LNCaP clone FGC (cell line): ENCODE data around the gene POLR2L.

Experiments used
- DNase-seq: peaks from one replicate; pipeline ENCODE4 v3.0.0-alpha.2; 2011; ENCODE audit warnings: low read depth
- H3K4me3 ChIP-seq: 2 replicates; pipeline ENCODE4 v1.5.1; 2011; ENCODE audit warnings: mild to moderate bottlenecking, low read depth, low read length, control low read depth
- TF ChIP-seq, protein P1 (sequence below): IDR thresholded peaks from 2 replicates; pipeline ENCODE4 v1.5.1; 2012; ENCODE audit warnings: mild to moderate bottlenecking; ENCODE audit not compliant: control insufficient read depth, insufficient read depth; ENCODE audit errors: extremely low read depth

Gene POLR2L

DNA sequence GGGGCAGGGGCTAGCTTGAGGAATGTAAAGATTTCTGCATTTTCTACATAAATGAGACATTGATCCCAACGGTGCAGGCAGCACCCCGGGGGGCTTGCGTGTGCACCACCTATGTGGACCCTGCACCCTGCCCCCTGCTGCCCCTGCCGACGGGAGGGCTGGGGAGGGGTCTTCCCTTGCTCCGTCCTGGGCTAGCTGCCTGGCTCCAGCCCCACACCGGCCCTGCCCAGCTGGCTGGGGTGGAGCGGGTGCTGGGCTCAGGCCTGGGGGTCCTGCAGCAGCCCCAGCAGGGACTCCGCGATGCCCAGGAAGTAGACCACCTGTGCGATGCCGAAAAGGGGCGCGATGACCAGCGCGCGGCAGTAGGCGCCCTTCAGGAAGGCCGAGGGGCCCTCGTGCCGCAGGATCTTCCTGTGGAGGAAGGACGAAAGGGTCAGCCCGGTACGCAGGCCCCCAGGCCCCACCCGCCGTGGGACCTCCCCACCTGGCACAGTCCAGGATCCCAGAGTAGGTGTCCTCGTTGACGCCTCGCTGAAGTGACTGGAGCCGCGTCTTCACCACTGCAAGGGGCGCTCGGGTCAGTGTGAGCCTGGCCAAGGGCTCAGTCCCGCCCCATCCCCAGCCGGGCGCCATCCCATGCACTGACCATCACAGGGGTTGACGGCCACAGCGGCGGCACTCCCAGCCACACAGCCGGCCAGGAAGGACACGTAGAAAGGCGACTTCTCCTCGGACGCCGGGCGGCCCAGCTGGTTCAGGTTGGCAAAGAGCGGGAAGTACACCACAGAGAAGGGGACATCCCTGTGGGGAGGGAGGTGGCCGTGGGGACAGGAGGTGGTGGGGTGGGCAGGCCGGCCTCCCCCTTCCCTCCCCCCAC lies 50.4 kb downstream of the POLR2L start:
- DNase-seq, result no peak
- TF ChIP-seq, protein P1, sequence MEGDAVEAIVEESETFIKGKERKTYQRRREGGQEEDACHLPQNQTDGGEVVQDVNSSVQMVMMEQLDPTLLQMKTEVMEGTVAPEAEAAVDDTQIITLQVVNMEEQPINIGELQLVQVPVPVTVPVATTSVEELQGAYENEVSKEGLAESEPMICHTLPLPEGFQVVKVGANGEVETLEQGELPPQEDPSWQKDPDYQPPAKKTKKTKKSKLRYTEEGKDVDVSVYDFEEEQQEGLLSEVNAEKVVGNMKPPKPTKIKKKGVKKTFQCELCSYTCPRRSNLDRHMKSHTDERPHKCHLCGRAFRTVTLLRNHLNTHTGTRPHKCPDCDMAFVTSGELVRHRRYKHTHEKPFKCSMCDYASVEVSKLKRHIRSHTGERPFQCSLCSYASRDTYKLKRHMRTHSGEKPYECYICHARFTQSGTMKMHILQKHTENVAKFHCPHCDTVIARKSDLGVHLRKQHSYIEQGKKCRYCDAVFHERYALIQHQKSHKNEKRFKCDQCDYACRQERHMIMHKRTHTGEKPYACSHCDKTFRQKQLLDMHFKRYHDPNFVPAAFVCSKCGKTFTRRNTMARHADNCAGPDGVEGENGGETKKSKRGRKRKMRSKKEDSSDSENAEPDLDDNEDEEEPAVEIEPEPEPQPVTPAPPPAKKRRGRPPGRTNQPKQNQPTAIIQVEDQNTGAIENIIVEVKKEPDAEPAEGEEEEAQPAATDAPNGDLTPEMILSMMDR, result no peak
- no peak overlapping the region for H3K4me3 ChIP-seq

DNA sequence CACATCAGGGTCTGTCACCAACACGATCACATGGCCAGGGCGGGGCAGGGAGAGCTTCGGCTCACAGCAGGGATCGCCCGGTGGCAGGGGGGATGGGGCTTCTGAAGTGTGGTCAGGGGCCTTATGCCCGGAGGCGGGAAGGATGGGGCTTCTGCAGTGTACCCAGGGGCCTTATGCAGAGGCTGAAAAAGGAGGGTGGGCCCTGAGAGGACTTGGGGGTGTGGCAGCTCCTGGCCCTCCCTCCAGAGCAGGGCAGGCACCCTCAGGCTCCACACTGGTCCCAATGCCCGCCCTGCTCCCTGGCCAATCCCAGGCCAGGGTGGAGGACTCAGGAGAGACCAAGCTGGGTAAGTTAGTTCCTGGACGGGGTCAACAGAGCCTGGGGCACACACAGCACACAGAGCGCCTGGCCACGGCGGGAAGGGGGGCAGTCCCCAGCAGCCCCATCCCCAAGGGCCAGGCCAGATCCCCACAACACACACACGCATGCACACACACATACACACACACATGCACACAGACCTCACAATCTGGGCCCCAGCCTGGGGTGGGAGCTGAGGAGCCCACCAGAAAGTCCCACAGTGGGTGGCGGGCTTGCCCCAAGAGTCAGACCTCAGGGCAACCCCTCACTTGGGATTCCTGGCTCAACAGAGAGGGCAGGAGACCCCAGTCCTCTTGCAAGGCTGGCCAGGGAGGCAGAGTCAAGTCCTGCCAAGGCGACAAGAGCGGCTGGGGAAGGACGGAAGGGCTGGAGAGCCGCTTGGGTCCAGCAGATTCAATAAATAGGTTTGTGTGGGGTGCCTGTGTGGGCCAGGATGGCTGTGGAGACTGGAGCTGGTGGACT lies 51.4 kb downstream of the POLR2L start:
- TF ChIP-seq, protein P1, result no peak
- no peak overlapping the region for H3K4me3 ChIP-seq
- DNase-seq, result no peak

DNA sequence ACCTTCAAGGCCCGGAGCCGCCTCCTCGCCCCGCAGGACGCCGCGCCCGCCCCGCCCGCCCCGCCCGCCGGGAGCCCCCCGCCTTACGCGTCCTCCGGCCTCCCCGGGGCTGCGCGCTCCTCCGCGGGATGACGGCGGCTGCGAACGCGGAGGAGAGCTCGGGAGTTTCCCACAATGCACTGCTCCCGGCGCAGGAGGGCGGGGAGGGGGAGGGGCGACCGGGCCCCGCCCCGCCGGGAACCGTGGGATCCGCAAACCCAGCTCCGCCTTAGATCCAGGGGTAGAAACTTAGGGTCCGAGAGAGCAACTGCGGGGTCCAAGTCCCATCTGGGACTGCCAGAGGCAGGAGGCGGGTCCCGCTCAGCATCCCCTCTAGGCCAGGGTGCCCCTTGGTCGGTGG lies 52.4 kb downstream of the POLR2L start, which contains the start of gene CEND1:
TSS of gene CEND1 (minus strand) at position 148 of the 400 bp plus-strand sequence. CDS start 1,514 bp downstream, outside the sequence.
- TF ChIP-seq, protein P1, result no peak
- DNase-seq, result no peak
- H3K4me3 ChIP-seq, result no peak within 1 kb of the TSS
